ENCODE data around the gene CEPT1. TPM values are rescaled to one million over a fixed set of nuclear protein-coding genes. Genes with fewer than 3 reads are reported as not detected.

Gene CEPT1
- total and polyA plus RNA-seq, 2 donors (not counting 3 experiments of a cell fraction or from before 2014, with no cell fraction given): 13.6 to 29.1 TPM

GRCh38 chr1:111216751-111217150 lies 76.7 kb downstream of the CEPT1 start:
- Histone ChIP-seq H3K9me3 (replicated peaks; ENCODE audit: control insufficient read depth, insufficient read depth, low read length) (no peaks in the 10 kb centered on the region), H3K9ac (replicated peaks; ENCODE audit: extremely low read depth, insufficient read depth, low read length) (no peak overlapping the region), H2AFZ (ENCODE audit: low read depth, low read length) (no peak overlapping the region), H3K27me3 (ENCODE audit: control insufficient read depth in 2 of 2, insufficient read depth in 2 of 2, low read length in 2 of 2) (peaks cover 5 to 7% of the 10 kb centered on the region in 2 experiments), H3K4me3 (replicated peaks in 1 of 3; ENCODE audit: insufficient read depth in 1 of 3, low read depth in 1 of 3, low read length in 3 of 3) (no peak overlapping the region), H3K36me3 (ENCODE audit: control insufficient read depth in 2 of 2, extremely low read depth in 1 of 2, insufficient read depth in 2 of 2, low read length in 2 of 2) (no peaks in the 10 kb centered on the region), H3K27ac (ENCODE audit: insufficient read depth, low read depth, low read length) (no peak overlapping the region), H3K9me1 (replicated peaks; ENCODE audit: control insufficient read depth, extremely low read depth, insufficient read depth, low read length) (no peaks in the 10 kb centered on the region), H3K4me2 (ENCODE audit: insufficient read depth, low read length) (no peak overlapping the region), H4K20me1 (replicated peaks; ENCODE audit: control insufficient read depth, extremely low read depth, insufficient read depth, low read length) (no peaks in the 10 kb centered on the region), H3K4me1 (ENCODE audit: control insufficient read depth, extremely low read depth, insufficient read depth, low read length) (no peaks in the 10 kb centered on the region), H3K79me2 (ENCODE audit: control insufficient read depth, insufficient read depth, low read length) (no peaks in the 10 kb centered on the region)
- POLR2A ChIA-PET: no interaction called here
- intact Hi-C loops (cut with micrococcal nuclease) (no loop called here), dilution Hi-C loops (cut with MboI; ENCODE audit: extremely low pct_ligation_motif_present, low sequenced_read_pairs) (no loop called here)
- FAIRE-seq (no peak), DNase-seq (ENCODE audit: low read depth, low spot score) (no peak)
- TF ChIP-seq MYC (IDR thresholded peaks at IDR 0.05; ENCODE audit: low read depth, low read length) (no peak), EZH2 (IDR thresholded peaks at IDR 0.05; ENCODE audit: borderline replicate concordance, low read depth, low read length, severe bottlenecking) (no peak), FOS (IDR thresholded peaks at IDR 0.05; ENCODE audit: borderline replicate concordance, insufficient read depth, low read length) (no peak), GATA2 (IDR thresholded peaks at IDR 0.05; ENCODE audit: insufficient read depth, insufficient read length, low read depth, low read length) (no peak), JUN (IDR thresholded peaks at IDR 0.05; ENCODE audit: borderline replicate concordance, insufficient read depth, insufficient read length, low read depth) (no peak), POLR2AphosphoS5 (IDR thresholded peaks at IDR 0.05; ENCODE audit: insufficient read depth, low read depth, low read length) (no peak), POLR2A (IDR thresholded peaks at IDR 0.05; ENCODE audit: low read depth, low read length) (no peak)
- TF ChIP-seq, protein P1, sequence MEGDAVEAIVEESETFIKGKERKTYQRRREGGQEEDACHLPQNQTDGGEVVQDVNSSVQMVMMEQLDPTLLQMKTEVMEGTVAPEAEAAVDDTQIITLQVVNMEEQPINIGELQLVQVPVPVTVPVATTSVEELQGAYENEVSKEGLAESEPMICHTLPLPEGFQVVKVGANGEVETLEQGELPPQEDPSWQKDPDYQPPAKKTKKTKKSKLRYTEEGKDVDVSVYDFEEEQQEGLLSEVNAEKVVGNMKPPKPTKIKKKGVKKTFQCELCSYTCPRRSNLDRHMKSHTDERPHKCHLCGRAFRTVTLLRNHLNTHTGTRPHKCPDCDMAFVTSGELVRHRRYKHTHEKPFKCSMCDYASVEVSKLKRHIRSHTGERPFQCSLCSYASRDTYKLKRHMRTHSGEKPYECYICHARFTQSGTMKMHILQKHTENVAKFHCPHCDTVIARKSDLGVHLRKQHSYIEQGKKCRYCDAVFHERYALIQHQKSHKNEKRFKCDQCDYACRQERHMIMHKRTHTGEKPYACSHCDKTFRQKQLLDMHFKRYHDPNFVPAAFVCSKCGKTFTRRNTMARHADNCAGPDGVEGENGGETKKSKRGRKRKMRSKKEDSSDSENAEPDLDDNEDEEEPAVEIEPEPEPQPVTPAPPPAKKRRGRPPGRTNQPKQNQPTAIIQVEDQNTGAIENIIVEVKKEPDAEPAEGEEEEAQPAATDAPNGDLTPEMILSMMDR (IDR thresholded peaks at IDR 0.05; ENCODE audit: extremely low read depth in 1 of 2, insufficient read depth in 1 of 2, low read depth in 1 of 2, low read length in 2 of 2): no peak
- TF ChIP-seq, protein P2, sequence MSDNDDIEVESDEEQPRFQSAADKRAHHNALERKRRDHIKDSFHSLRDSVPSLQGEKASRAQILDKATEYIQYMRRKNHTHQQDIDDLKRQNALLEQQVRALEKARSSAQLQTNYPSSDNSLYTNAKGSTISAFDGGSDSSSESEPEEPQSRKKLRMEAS (IDR thresholded peaks at IDR 0.05; ENCODE audit: insufficient read depth, insufficient read length): no peak
- BruUV-seq (replicated peaks): no TSS peak
- CTCF ChIA-PET: interaction anchor here (1.6 to 7.4 kb wide), 2 partner anchors 183 to 184 kb away, joined by 6 to 266 read pairs; no protein-coding TSS in a partner anchor

Data from endothelial cell of umbilical vein (primary cell).